ENCODE results near the gene CCDC33. TPM values are rescaled to one million over a fixed set of nuclear protein-coding genes. Genes with fewer than 3 reads are reported as not detected.

Gene CCDC33
- total and polyA plus RNA-seq, 10 of the 15 experiments (the other 5 are each of a cell fraction or from before 2014, with no cell fraction given), result 0.57 to 5.8 (median 4.3) TPM

GRCh38 chr15:74373731-74374647, 137.9 kb downstream of the CCDC33 start (continued):
- TF ChIP-seq SPI1 (IDR thresholded peaks at IDR 0.05; ENCODE audit: borderline replicate concordance, insufficient read depth, low read depth, low read length) (no peak), NRF1 (conservative IDR thresholded peaks at IDR 0.05; ENCODE audit: low read depth, low read length) (no peak), CEBPZ (IDR thresholded peaks at IDR 0.05; ENCODE audit: low read depth, low read length) (no peak), NR2C1 (IDR thresholded peaks at IDR 0.05) (no peak), CBX5 (IDR thresholded peaks at IDR 0.05; ENCODE audit: low read depth) (no peak), CEBPB (IDR thresholded peaks at IDR 0.05; ENCODE audit: borderline replicate concordance in 1 of 2, low read depth in 2 of 2, low read length in 2 of 2) (no peak), SMARCA5 (IDR thresholded peaks at IDR 0.05) (peak; percentile 82), HCFC1 (IDR thresholded peaks at IDR 0.05; ENCODE audit: low read length) (no peak), ZBTB4 (CRISPR knock-in tag; IDR thresholded peaks at IDR 0.05) (no peak), PBX3 (IDR thresholded peaks at IDR 0.05; ENCODE audit: insufficient replicate concordance, low read depth, low read length) (no peak), BHLHE40 (IDR thresholded peaks at IDR 0.05; ENCODE audit: borderline replicate concordance in 1 of 2, low read depth in 2 of 2, low read length in 1 of 2) (peak; percentile 61 to 80; a peak in 3 of 4 replicates), EP300 (IDR thresholded peaks at IDR 0.05; ENCODE audit: borderline replicate concordance in 1 of 2, control insufficient read depth in 1 of 2, low read depth in 2 of 2, low read length in 2 of 2) (no peak), IRF3 (IDR thresholded peaks at IDR 0.05) (no peak), USF1 (IDR thresholded peaks at IDR 0.05; ENCODE audit: borderline replicate concordance, extremely low read length, insufficient read depth, low read depth, low read length) (no peak), ESRRA (IDR thresholded peaks at IDR 0.05; ENCODE audit: low read length) (no peak), IRF4 (IDR thresholded peaks at IDR 0.05; ENCODE audit: low read depth, low read length) (no peak), RAD21 (IDR thresholded peaks at IDR 0.05; ENCODE audit: insufficient read depth, low read depth, low read length) (peak; percentile 99), SREBF2 (IDR thresholded peaks at IDR 0.05; ENCODE audit: low read length) (0 out of 2 replicates have a peak, but pooled peaks have one; percentile 16)

All from GM12878 (cell line).